OCI-LY7 (cell line): ENCODE results near the gene MECR. TPM values are rescaled to one million over a fixed set of nuclear protein-coding genes. Genes with fewer than 3 reads are reported as not detected.

ENCODE experiments used
- BruUV-seq: library from RNA; stranded (reverse); fragments of 400-500 nt; replicated peaks from 2 replicates; lab custom pipeline; 2021; lab: Mats Ljungman, UMichigan
- CTCF ChIA-PET: fragments of 300-600 bp; sonication (Branson Sonifier 250); formaldehyde crosslinking; loops from one replicate; lab custom pipeline; 2022; ENCODE audit warnings: antibody characterized with exemption; ENCODE audit not compliant: unreplicated experiment; lab: Charles Lee
- POLR2A ChIA-PET: fragments of 300-600 bp; sonication (Branson Sonifier 250); formaldehyde crosslinking; loops from one replicate; lab custom pipeline; 2022; ENCODE audit warnings: antibody characterized with exemption; lab: Charles Lee
- DNase-seq: peaks from one replicate; pipeline ENCODE4 v3.0.0-alpha.2; 2015; ENCODE audit warnings: low spot score
- H2AFZ ChIP-seq: fragments of 200-600 bp; sonication (generic), shearing (Covaris generic); 2 replicates; pipeline ENCODE4 v1.6.1; 2014; ENCODE audit warnings: mild to moderate bottlenecking, antibody characterized with exemption, low read length, moderate library complexity
- H3K27ac ChIP-seq: fragments of 200-600 bp; sonication (generic); 2 replicates; pipeline ENCODE4 v1.5.1; 2014; ENCODE audit warnings: mixed run types, low read depth, mild to moderate bottlenecking, moderate library complexity, low read length, inconsistent platforms; ENCODE audit not compliant: poor library complexity, severe bottlenecking
- H3K36me3 ChIP-seq: fragments of 200-600 bp; sonication (generic); 2 replicates; pipeline ENCODE4 v1.6.1; 2014; ENCODE audit warnings: mild to moderate bottlenecking, antibody characterized with exemption, low read length, moderate library complexity, mixed read lengths; ENCODE audit not compliant: insufficient read depth
- H3K4me1 ChIP-seq: fragments of 200-600 bp; sonication (generic); 2 replicates; pipeline ENCODE4 v1.5.1; 2014; ENCODE audit warnings: mild to moderate bottlenecking, low read length; ENCODE audit not compliant: insufficient read depth, poor library complexity, severe bottlenecking
- H3K4me2 ChIP-seq: fragments of 200-600 bp; sonication (generic); 2 replicates; pipeline ENCODE4 v1.6.1; 2014; ENCODE audit warnings: mild to moderate bottlenecking, low read length
- H3K4me3 ChIP-seq: fragments of 200-600 bp; sonication (generic); 2 replicates; pipeline ENCODE4 v1.5.1; 2014; ENCODE audit warnings: mild to moderate bottlenecking, low read depth, low read length; ENCODE audit not compliant: poor library complexity, severe bottlenecking
- H3K79me2 ChIP-seq: fragments of 200-600 bp; sonication (generic); 2 replicates; pipeline ENCODE4 v1.6.1; 2016; ENCODE audit warnings: low read depth, mild to moderate bottlenecking, low read length, moderate library complexity, mixed read lengths; ENCODE audit not compliant: insufficient read depth
- H3K9me2 ChIP-seq: fragments of 200-600 bp; sonication (generic); 2 replicates; pipeline ENCODE4 v1.6.1; 2016; ENCODE audit warnings: mild to moderate bottlenecking, low read length, mixed read lengths; ENCODE audit not compliant: insufficient read depth
- H3K9me3 ChIP-seq: fragments of 200-600 bp; sonication (generic); 2 replicates; pipeline ENCODE4 v1.6.1; 2014; ENCODE audit warnings: mild to moderate bottlenecking, mixed run types, low read length, mixed read lengths
- H4K20me1 ChIP-seq: fragments of 200-600 bp; sonication (generic); 2 replicates; pipeline ENCODE4 v1.6.1; 2014; ENCODE audit warnings: mild to moderate bottlenecking, antibody characterized with exemption, low read length, moderate library complexity, mixed read lengths; ENCODE audit not compliant: insufficient read depth
- CTCF ChIP-seq: fragments of 200-600 bp; sonication (generic); conservative IDR thresholded peaks from 2 replicates; pipeline ENCODE4 v1.5.1; 2014; ENCODE audit warnings: mild to moderate bottlenecking, antibody characterized with exemption, low read length, moderate library complexity, mixed read lengths
- EZH2phosphoT487 ChIP-seq: fragments of 200-600 bp; sonication (generic); IDR thresholded peaks from 2 replicates; pipeline ENCODE4 v1.6.1; 2018; ENCODE audit warnings: low read depth, borderline replicate concordance, mild to moderate bottlenecking, mixed run types, antibody characterized with exemption, low read length, moderate library complexity, mixed read lengths
- intact Hi-C: fragments of 100-400 bp; cut with micrococcal nuclease; formaldehyde crosslinking; loops from one replicate; pipeline ENCODE4 v1.10.0; 2022; ENCODE audit not compliant: unreplicated experiment
- total RNA-seq, 2 experiments: library from RNA; depleted of rRNA in 1 of 2; stranded (reverse); fragments of >200 nt in 1 of 2; shearing (Covaris generic) in 1 of 2; gene quantifications; 2 replicates each; pipeline ENCODE4 v1.2.3, GENCODE V29; 2014 to 2022

The MECR gene
- total RNA-seq, 2 experiments from 2014 or later: 33.3 to 33.5 TPM

GRCh38 chr1:29264773-29265389 lies 34.1 kb upstream of the MECR start:
- Histone ChIP-seq H2AFZ (no peak overlapping the region), H3K4me3 (no peak overlapping the region), H3K9me3 (no peaks in the 10 kb centered on the region), H3K4me1 (no peaks in the 10 kb centered on the region), H3K27ac (no peak overlapping the region), H3K79me2 (no peaks in the 10 kb centered on the region), H3K9me2 (no peaks in the 10 kb centered on the region), H3K36me3 (no peaks in the 10 kb centered on the region), H4K20me1 (no peaks in the 10 kb centered on the region), H3K4me2 (no peak overlapping the region)
- POLR2A ChIA-PET: no interaction called here
- no peak for DNase-seq
- no TSS peak for BruUV-seq
- intact Hi-C loops: no loop called here
- no peak for TF ChIP-seq EZH2phosphoT487
- TF ChIP-seq CTCF: no peak
- CTCF ChIA-PET: no interaction called here

- H3K4me3 ChIP-seq: no peak overlapping the region
- no peaks in the 10 kb centered on the region for H4K20me1 ChIP-seq
- H3K36me3 ChIP-seq: no peaks in the 10 kb centered on the region
- H3K4me1 ChIP-seq: no peaks in the 10 kb centered on the region
- TF ChIP-seq CTCF (no peak), EZH2phosphoT487 (no peak)
- no peak for DNase-seq
- no TSS peak for BruUV-seq
- H3K27ac ChIP-seq: no peak overlapping the region
- no peak overlapping the region for H3K4me2 ChIP-seq
- no peaks in the 10 kb centered on the region for H3K79me2 ChIP-seq
- ChIA-PET POLR2A (no interaction called here), CTCF (no interaction called here)
- intact Hi-C loops: no loop called here
- no peak overlapping the region for H2AFZ ChIP-seq
- H3K9me2 ChIP-seq: no peaks in the 10 kb centered on the region
- no peaks in the 10 kb centered on the region for H3K9me3 ChIP-seq
Measured at GRCh38 chr1:29260531-29260930, 29.8 kb upstream of the MECR start.

- DNase-seq: no peak
- Histone ChIP-seq H3K9me3 (no peaks in the 10 kb centered on the region), H3K4me3 (no peak overlapping the region), H3K4me1 (no peaks in the 10 kb centered on the region), H3K36me3 (no peaks in the 10 kb centered on the region), H3K79me2 (no peaks in the 10 kb centered on the region), H3K27ac (no peak overlapping the region), H2AFZ (no peak overlapping the region), H3K9me2 (no peaks in the 10 kb centered on the region), H3K4me2 (no peak overlapping the region), H4K20me1 (no peaks in the 10 kb centered on the region)
- intact Hi-C loops: no loop called here
- TF ChIP-seq CTCF (no peak), EZH2phosphoT487 (no peak)
- POLR2A ChIA-PET: no interaction called here
- CTCF ChIA-PET: no interaction called here
- BruUV-seq: no TSS peak
Measured at GRCh38 chr1:29259802-29260441, 29.2 kb upstream of the MECR start.
